CD14-positive monocyte (primary cell): ENCODE results near the gene DZIP1. TPM values are rescaled to one million over a fixed set of nuclear protein-coding genes. Genes with fewer than 3 reads are reported as not detected.

Source experiments
- DNase-seq, 3 donors: peaks; one replicate each; pipeline ENCODE4 v3.0.0-alpha.2; 2011 to 2022
- H2AFZ ChIP-seq: 2 replicates; pipeline ENCODE4 v1.6.0; 2012; ENCODE audit warnings: mild to moderate bottlenecking, low read depth, low read length, inconsistent platforms; ENCODE audit not compliant: insufficient read depth, poor library complexity, severe bottlenecking
- H3K27ac ChIP-seq, 2 donors: 1 replicate in 1 of 2; 2 replicates in 1 of 2; pipeline ENCODE4 v1.5.1; 2012 to 2013; ENCODE audit warnings: low read length in 2 of 2, control low read depth in 1 of 2, inconsistent platforms in 1 of 2, low read depth in 1 of 2, mild to moderate bottlenecking in 1 of 2
- H3K27me3 ChIP-seq, 2 donors: one replicate each; pipeline versions ENCODE4 v1.6.0 to v1.6.1; 2011 to 2013; ENCODE audit warnings: low read length in 2 of 2; ENCODE audit not compliant: control insufficient read depth in 2 of 2, insufficient read depth in 2 of 2
- H3K36me3 ChIP-seq, 2 donors: replicated peaks in 1 of 2; 1 replicate in 1 of 2; 2 replicates in 1 of 2; pipeline versions ENCODE4 v1.5.1 to v1.6.1; 2012 to 2013; ENCODE audit warnings: low read length in 2 of 2, control low read depth in 1 of 2, inconsistent platforms in 1 of 2, mild to moderate bottlenecking in 1 of 2; ENCODE audit not compliant: insufficient read depth in 2 of 2, control insufficient read depth in 1 of 2
- H3K4me1 ChIP-seq, 2 donors: 1 replicate in 1 of 2; 2 replicates in 1 of 2; pipeline versions ENCODE4 v1.5.1 to v1.6.1; 2012 to 2013; ENCODE audit warnings: low read length in 2 of 2, control low read depth in 1 of 2, inconsistent platforms in 1 of 2, mild to moderate bottlenecking in 1 of 2, moderate library complexity in 1 of 2; ENCODE audit not compliant: insufficient read depth in 2 of 2, control insufficient read depth in 1 of 2
- H3K4me2 ChIP-seq: replicated peaks from 2 replicates; pipeline ENCODE3; 2012; ENCODE audit warnings: low read length, moderate library complexity, mild to moderate bottlenecking; ENCODE audit not compliant: poor library complexity, severe bottlenecking; ENCODE audit errors: extremely low read depth
- H3K4me3 ChIP-seq, 3 experiments: fragments of 200-600 bp in 1 of 3; sonication (generic) in 1 of 3; replicated peaks in 1 of 3; 1 replicate in 2 of 3; 2 replicates in 1 of 3; pipeline ENCODE4 v1.5.1; 2011 to 2013; ENCODE audit warnings: low read length in 3 of 3, mild to moderate bottlenecking in 3 of 3, control low read depth in 2 of 3, low read depth in 2 of 3, inconsistent platforms in 1 of 3, moderate library complexity in 1 of 3
- H3K79me2 ChIP-seq: 2 replicates; pipeline ENCODE4 v1.6.0; 2012; ENCODE audit warnings: mild to moderate bottlenecking, control low read depth, inconsistent platforms, low read length, moderate library complexity; ENCODE audit not compliant: insufficient read depth
- H3K9ac ChIP-seq: 2 replicates; pipeline ENCODE4 v1.6.0; 2017; ENCODE audit warnings: low read length, mild to moderate bottlenecking; ENCODE audit not compliant: insufficient read depth, poor library complexity, severe bottlenecking
- H3K9me3 ChIP-seq, 2 donors: replicated peaks in 1 of 2; 1 replicate in 1 of 2; 2 replicates in 1 of 2; pipeline versions ENCODE4 v1.5.1 to v1.6.1; 2012 to 2013; ENCODE audit warnings: low read length in 2 of 2, control low read depth in 1 of 2; ENCODE audit not compliant: control insufficient read depth in 1 of 2, insufficient read depth in 1 of 2
- H4K20me1 ChIP-seq: 2 replicates; pipeline ENCODE4 v1.6.0; 2012; ENCODE audit warnings: mild to moderate bottlenecking, low read length, control low read depth, moderate library complexity; ENCODE audit not compliant: insufficient read depth
- H3K27ac Mint-ChIP-seq, 7 donors: one replicate each; pipeline ENCODE4 v1.8.0; 2020; ENCODE audit warnings: mild to moderate bottlenecking in 7 of 7, mixed read lengths in 7 of 7, moderate library complexity in 6 of 7, inconsistent platforms in 2 of 7
- H3K27me3 Mint-ChIP-seq, 3 donors: one replicate each; pipeline ENCODE4 v1.8.0; 2021 to 2022; ENCODE audit warnings: low read depth in 3 of 3, mild to moderate bottlenecking in 3 of 3, mixed read lengths in 3 of 3, moderate library complexity in 3 of 3, inconsistent platforms in 1 of 3
- H3K36me3 Mint-ChIP-seq, 2 donors: one replicate each; pipeline ENCODE4 v1.8.0; 2020; ENCODE audit warnings: mixed read lengths in 2 of 2, inconsistent platforms in 1 of 2, mild to moderate bottlenecking in 1 of 2
- H3K4me1 Mint-ChIP-seq: one replicate; pipeline ENCODE4 v1.8.0; 2020; ENCODE audit warnings: mild to moderate bottlenecking, mixed read lengths
- H3K4me3 Mint-ChIP-seq, 2 donors: one replicate each; pipeline ENCODE4 v1.8.0; 2020; ENCODE audit warnings: mild to moderate bottlenecking in 2 of 2, mixed read lengths in 2 of 2, moderate library complexity in 1 of 2
- H3K9me3 Mint-ChIP-seq, 7 donors: one replicate each; pipeline ENCODE4 v1.8.0; 2020 to 2022; ENCODE audit warnings: mixed read lengths in 7 of 7, mild to moderate bottlenecking in 6 of 7, moderate library complexity in 6 of 7, inconsistent platforms in 2 of 7
- WGBS: methylation state at CpG from one replicate; pipeline ENCODE4 v1.1.5; 2013; ENCODE audit warnings: missing lambda C conversion rate; ENCODE audit not compliant: insufficient coverage; 5-methylcytosine and 5-hydroxymethylcytosine counted together
- intact Hi-C, 2 donors: fragments of 100-400 bp; cut with micrococcal nuclease; formaldehyde crosslinking; loops; one replicate each; pipeline versions ENCODE4 v1.15.0 to v1.15.1; 2023
- polyA plus RNA-seq, 3 donors: library from polyadenylated mRNA; depleted of rRNA in 1 of 3; unstranded in 2 of 3; stranded (reverse) in 1 of 3; fragments of 300-500 nt in 2 of 3; fragments of >200 nt in 1 of 3; fragmentation: Illumina TruSeq in 2 of 3; gene quantifications; 1 replicate in 2 of 3; 2 replicates in 1 of 3; pipeline ENCODE4 v1.2.3, GENCODE V29; 2012 to 2021
- TF ChIP-seq, protein P1 (sequence below): fragments of 200-600 bp; IDR thresholded peaks from one replicate; pipeline ENCODE4 v1.8.0; 2022; ENCODE audit warnings: antibody characterized with exemption, mild to moderate bottlenecking

The DZIP1 gene
- polyA plus RNA-seq, 3 donors, result not detected

DNA sequence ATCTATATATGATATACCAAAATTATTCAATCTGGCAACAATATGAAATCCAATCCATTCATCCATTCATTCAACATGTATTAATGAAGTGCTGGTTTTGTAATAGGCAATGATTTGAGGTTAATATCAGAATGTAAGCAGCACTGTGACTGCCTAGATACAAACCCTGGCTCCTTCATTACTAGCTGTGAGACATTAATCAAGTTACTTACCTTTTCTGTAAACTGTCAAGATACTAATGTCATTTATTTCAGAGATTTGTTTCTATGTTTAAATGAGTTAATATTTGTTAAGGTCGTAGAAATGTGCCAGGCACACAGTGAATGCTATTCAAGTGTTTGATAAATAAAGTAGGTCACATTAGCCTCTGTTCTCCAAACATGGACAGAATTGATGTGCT is 51.0 kb downstream of the DZIP1 start:
- Mint-ChIP-seq H3K36me3 (no peaks in the 10 kb centered on the region), H3K27ac (no peak overlapping the region), H3K27me3 (peaks cover 0 to 2% (median 0%) of the 10 kb centered on the region in 3 donors), H3K4me3 (no peak overlapping the region), H3K4me1 (no peaks in the 10 kb centered on the region), H3K9me3 (peaks cover 0 to 2% (median 0%) of the 10 kb centered on the region in 7 donors)
- Histone ChIP-seq H3K27me3 (no peaks in the 10 kb centered on the region), H3K9ac (no peak overlapping the region), H3K36me3 (no peaks in the 10 kb centered on the region), H3K4me2 (no peak overlapping the region), H3K9me3 (no peaks in the 10 kb centered on the region), H3K4me3 (no peak overlapping the region), H2AFZ (no peak overlapping the region), H4K20me1 (no peaks in the 10 kb centered on the region), H3K4me1 (no peaks in the 10 kb centered on the region), H3K79me2 (no peaks in the 10 kb centered on the region), H3K27ac (no peak overlapping the region)
- intact Hi-C loops, result no loop called here
- DNase-seq, result no peak
- no CpG with 5 or more reads among the region's 1 CpG for WGBS
- TF ChIP-seq, protein P1, sequence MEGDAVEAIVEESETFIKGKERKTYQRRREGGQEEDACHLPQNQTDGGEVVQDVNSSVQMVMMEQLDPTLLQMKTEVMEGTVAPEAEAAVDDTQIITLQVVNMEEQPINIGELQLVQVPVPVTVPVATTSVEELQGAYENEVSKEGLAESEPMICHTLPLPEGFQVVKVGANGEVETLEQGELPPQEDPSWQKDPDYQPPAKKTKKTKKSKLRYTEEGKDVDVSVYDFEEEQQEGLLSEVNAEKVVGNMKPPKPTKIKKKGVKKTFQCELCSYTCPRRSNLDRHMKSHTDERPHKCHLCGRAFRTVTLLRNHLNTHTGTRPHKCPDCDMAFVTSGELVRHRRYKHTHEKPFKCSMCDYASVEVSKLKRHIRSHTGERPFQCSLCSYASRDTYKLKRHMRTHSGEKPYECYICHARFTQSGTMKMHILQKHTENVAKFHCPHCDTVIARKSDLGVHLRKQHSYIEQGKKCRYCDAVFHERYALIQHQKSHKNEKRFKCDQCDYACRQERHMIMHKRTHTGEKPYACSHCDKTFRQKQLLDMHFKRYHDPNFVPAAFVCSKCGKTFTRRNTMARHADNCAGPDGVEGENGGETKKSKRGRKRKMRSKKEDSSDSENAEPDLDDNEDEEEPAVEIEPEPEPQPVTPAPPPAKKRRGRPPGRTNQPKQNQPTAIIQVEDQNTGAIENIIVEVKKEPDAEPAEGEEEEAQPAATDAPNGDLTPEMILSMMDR, result no peak

DNA sequence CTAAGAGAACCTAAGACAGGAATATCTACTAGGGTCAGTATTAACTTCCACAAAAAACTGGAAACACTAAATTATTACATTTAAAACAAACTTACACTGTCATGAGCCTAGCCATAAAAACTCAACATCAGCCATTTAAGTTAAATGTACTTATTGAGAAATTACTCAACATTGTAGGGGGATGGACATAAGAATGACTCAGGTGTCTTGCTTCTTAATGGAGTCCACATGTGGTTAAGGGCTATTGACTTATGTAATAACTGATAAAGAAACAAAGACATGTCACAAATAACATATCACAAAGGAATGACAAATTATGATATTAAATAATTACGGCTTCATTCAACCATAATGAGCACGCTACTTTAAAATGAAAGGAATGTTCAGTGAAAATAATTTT is 55.8 kb downstream of the DZIP1 start:
- Histone ChIP-seq H2AFZ (no peak overlapping the region), H3K9me3 (peaks cover 0 to 6% of the 10 kb centered on the region in 2 donors), H3K36me3 (no peaks in the 10 kb centered on the region), H3K27me3 (no peaks in the 10 kb centered on the region), H3K4me1 (no peaks in the 10 kb centered on the region), H3K4me2 (no peak overlapping the region), H3K27ac (no peak overlapping the region), H3K4me3 (no peak overlapping the region), H3K9ac (no peak overlapping the region), H3K79me2 (no peaks in the 10 kb centered on the region), H4K20me1 (no peaks in the 10 kb centered on the region)
- Mint-ChIP-seq H3K9me3 (peaks cover 0 to 5% (median 0%) of the 10 kb centered on the region in 7 donors), H3K27me3 (peaks cover 0 to 2% (median 0%) of the 10 kb centered on the region in 3 donors), H3K36me3 (no peaks in the 10 kb centered on the region), H3K27ac (no peak overlapping the region), H3K4me1 (no peaks in the 10 kb centered on the region), H3K4me3 (no peak overlapping the region)
- DNase-seq, result no peak
- TF ChIP-seq, protein P1, result no peak
- intact Hi-C loops, result no loop called here
- no CpG with 5 or more reads among the region's 2 CpGs for WGBS
